NCI-H748 treated with DMSO at 0.1 percent for 48 hours (cell line): ENCODE data around the gene COL4A2.

Experiments used
- DNase-seq: peaks from one replicate; lab custom pipeline; 2025; lab: John Stamatoyannopoulos, UW

COL4A2 gene

GRCh38 chr13:110499621-110500281 lies 192.7 kb downstream of the COL4A2 start:
- DNase-seq: peak; percentile 95

DNA sequence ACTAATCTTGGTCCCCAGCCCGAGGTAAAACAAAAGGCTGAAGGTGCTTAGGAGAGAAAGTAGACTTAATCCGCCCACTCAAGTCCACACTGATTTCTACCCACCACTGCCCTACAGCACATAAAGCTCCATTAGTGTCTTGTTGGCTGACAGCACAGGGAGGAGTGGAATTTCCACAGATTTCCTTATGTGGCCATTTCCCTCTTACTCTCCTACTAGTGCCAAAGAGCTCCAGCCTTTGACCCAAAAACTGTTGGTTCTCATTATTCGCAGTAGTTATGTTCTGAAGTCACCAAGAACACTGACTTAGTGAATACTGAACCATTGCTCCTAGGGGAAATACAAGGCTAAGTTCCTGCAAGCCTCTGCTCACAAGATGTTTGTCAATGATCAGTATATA lies 193.3 kb downstream of the COL4A2 start:
- no peak for DNase-seq

- DNase-seq: no peak
Observed at GRCh38 chr13:110501188-110501587, 194.1 kb downstream of the COL4A2 start.

- no peak for DNase-seq
Observed at GRCh38 chr13:110503037-110503901, 196.2 kb downstream of the COL4A2 start.

DNA sequence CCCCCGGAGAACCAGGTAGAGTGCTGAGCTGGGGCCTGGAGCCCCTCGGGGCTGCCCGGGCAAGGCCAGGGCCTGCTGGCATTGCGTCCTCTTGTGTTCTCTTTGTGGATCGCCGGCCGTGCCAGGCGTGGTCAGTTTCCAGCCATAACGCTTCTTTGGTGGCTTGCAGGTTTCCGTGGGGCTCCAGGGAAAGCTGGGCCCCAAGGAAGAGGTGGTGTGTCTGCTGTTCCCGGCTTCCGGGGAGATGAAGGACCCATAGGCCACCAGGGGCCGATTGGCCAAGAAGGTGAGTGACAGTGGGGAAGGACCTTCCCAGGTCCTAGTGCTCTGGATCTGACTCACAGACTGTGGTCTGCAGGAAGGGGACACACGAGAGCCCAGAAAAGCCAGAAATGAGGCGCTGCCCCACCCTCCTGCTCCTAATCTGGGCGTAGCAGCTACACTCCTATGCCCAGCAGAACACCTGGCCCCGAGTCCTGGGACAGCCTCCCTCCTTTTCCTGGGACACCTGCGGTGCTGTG lies 197.0 kb downstream of the COL4A2 start:
- DNase-seq: no peak

DNA sequence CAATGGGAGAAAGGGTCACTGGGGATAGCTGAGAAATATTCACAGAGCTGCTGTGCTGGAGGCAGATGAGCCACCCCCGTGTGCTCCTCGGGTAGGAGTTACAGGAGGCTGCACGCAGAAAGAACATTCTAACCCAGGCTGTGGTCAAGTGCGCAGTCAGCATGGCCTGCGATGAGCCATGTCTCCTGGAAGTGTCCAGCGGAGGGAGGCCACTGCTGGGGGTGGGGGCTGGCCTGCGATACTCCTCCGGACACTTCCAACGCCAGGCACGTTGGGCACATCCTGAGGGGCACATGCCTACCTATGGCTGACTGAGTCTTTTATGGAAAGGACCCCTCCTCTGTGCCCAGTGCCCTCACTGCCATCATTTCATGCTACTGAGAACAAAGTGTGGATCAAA lies 198.5 kb downstream of the COL4A2 start:
- DNase-seq: no peak

DNA sequence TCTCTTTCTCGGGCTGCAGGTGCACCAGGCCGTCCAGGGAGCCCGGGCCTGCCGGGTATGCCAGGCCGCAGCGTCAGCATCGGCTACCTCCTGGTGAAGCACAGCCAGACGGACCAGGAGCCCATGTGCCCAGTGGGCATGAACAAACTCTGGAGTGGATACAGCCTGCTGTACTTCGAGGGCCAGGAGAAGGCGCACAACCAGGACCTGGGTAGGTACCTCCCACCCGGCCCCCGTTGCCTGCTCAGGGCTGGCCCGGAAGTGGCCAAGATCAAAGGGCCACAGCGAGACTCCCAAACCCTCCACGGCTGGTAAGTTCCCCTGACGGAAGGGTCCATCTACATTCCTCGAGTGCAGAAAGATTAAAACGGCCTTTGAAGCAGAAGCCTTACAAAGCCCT lies 199.3 kb downstream of the COL4A2 start:
- DNase-seq: no peak

GRCh38 chr13:110506859-110507566 lies 199.9 kb downstream of the COL4A2 start:
- DNase-seq: no peak

DNA sequence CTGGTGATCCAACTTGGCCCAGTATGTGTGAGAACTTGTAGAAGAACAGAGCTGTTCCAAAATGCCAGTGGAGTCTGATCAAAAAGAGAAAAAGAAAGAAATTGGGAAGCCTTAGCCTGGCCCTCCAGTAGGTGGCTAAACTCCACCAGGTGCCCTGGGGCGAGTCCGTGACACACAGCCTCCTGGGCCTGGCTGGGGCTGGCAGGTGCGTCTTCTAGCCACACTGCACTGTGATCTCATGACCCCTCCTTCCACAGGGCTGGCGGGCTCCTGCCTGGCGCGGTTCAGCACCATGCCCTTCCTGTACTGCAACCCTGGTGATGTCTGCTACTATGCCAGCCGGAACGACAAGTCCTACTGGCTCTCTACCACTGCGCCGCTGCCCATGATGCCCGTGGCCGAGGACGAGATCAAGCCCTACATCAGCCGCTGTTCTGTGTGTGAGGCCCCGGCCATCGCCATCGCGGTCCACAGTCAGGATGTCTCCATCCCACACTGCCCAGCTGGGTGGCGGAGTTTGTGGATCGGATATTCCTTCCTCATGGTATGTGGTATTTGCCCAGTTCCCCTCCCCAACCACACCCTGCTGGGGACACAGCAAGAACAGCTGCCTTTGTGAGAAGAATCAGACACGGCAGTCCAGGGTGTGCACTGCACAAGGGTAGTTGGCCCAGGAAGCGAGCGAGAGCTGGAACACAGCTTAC lies 200.7 kb downstream of the COL4A2 start:
- no peak for DNase-seq

DNA sequence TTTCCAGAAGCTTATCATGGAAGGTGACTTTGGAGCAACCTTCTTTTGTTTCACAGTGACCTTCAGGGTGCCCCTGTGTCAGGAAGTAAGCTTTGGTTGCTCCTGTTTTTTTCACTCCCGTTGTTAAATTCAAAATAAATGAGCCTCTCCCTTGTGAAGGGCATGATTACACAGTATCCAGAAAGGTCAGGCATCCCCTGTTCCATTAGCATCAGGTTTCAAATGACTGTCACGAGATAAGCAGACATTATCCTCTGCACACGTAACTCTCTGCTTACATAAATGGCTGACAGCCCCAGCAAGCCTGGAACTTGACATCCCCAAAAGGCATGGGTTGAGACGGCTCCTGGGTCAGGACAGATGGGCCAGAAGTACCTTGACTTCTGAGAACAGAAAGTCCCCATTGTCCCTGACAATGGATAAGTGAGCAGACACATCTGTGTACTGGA lies 202.4 kb downstream of the COL4A2 start:
- peak; percentile 86 for DNase-seq

DNA sequence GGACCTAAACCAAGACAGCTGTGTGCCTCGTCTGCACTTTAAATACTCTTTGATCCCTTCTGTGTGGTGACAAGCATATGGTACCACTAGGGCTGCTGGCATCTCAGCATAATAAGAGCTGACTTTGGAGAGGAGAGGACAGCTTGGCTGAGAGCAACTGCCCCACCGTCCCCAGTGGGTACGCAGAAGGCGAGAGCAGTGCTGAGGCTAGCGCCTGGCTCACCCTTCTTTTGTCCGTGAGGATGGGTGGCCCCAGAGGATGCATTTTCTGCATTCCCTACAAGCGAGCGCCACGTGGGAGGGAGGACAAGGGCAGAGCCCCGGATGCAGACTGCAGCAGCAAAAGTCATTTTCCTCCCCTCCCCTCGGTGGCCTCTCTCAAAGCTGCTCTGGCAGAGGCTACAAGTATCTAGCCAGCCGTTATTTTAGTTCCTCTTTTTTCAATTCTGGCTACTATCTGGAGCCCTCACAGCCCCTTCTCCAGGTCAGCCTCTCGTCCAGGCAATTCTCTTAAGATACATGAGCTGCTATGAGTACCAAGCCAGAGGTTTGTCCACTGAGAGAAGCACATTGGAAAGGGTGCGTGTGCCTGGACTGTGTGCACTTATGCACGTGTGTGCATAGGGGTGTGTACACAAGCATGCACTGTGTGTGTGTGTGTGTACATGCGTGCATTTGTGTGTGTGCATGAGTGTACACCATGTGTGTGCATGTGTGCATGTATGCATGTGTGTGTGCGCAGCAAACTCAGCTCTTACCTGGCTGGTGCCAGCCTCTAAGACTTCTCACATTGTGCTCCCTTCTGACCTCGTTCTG lies 203.1 kb downstream of the COL4A2 start:
- no peak for DNase-seq

DNA sequence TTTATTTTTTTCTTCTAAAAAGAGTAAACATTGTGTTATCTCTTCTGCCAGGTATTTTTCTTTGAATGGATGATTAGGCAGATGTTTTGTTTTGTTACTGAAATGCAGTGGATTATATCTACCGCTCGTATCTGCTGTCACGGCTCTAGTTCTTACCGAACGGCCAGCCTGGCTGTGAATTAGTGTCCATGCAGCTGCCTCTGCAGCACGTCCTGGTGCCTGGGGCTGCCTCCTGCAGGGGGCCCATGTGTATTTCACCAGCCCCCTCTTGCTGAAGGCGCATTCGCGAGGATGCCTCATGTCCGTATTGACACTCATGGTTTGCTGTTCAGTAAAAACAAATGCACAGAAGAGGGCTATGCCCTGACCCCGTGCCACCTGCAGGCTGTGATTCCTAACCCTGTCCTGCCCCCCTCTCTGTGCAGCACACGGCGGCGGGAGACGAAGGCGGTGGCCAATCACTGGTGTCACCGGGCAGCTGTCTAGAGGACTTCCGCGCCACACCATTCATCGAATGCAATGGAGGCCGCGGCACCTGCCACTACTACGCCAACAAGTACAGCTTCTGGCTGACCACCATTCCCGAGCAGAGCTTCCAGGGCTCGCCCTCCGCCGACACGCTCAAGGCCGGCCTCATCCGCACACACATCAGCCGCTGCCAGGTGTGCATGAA lies 204.6 kb downstream of the COL4A2 start:
- no peak for DNase-seq

GRCh38 chr13:110512198-110512740 lies 205.2 kb downstream of the COL4A2 start:
- no peak for DNase-seq

GRCh38 chr13:110516500-110516899 lies 209.4 kb downstream of the COL4A2 start:
- no peak for DNase-seq

DNA sequence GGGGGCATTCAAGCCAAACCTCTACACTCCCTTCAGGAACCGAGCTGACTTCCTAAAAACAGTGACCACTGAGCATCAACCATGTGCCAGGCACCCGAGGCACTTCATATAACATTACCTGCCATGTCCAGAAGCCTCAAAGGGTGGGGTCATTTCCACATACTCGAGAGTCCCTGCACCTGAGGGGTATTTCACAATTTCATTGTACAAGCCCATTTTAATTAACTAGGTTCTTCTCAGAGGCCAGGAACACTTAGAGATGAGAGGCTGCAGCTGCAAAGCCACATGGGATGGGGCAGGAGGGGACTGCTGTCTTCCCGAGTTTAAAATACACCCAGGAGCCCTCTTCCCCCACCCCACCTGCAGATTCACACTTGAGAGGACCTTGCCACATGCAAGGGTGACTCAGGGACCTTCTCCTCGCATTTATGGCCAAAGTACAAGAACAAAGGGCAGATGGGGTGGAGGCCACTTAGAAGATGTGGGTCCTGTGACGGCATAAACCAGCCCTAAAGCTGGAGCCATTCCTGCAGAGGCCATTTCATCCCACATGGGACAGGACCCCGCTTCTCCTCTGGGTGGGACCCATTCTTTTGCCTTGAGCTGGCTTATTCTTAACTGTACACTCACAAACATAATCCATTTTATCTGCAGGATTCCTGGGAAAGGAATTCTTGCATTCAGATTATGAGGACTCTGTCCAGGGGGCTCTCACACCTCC lies 210.6 kb downstream of the COL4A2 start:
- no peak for DNase-seq

GRCh38 chr13:110518226-110518525 lies 211.1 kb downstream of the COL4A2 start:
- no peak for DNase-seq

- no peak for DNase-seq
Observed at GRCh38 chr13:110518571-110518970, 211.5 kb downstream of the COL4A2 start.

DNA sequence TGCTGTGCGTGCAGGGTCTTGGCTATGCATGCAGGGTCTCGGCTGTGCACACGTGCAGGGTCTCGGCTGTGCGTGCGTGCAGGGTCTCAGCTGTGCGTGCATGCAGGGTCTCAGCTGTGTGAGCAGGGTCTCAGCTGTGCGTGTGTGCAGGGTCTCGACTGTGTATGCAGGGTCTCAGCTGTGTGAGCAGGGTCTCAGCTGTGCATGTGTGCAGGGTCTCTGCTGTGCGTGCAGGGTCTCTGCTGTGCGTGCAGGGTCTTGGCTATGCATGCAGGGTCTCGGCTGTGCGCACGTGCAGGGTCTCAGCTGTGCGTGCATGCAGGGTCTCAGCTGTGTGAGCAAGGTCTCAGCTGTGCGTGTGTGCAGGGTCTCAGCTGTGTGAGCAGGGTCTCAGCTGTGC lies 212.0 kb downstream of the COL4A2 start:
- no peak for DNase-seq

GRCh38 chr13:110519506-110519905 lies 212.4 kb downstream of the COL4A2 start:
- no peak for DNase-seq
